Measurements from ENCODE around the gene EDEM1. TPM values are rescaled to one million over a fixed set of nuclear protein-coding genes. Genes with fewer than 3 reads are reported as not detected.

EDEM1 gene
- total RNA-seq, 1 experiment from 2014 or later = 51.3 TPM

DNA sequence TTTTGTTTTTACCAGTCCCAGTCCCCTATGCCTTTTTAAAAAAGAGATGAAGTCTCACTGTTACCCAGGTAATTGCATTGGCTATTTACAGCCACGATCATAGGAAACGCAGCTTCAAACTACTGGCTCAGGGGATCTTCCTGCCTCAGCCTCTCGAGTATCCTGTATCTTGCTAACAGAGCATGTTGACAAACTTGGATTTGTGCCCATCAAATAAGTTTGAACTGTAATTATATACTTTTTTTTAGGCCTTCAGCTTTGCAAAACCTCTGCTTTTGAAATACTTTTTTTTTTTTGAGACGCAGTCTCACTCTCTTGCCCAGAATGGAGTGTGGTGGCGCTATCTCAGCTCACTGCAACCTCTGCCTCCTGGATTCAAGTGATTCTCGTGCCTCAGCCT is 3.0 kb upstream of the EDEM1 start:
- BruUV-seq (replicated peaks) = no TSS peak
- Mint-ChIP-seq H3K36me3 (ENCODE audit: insufficient read depth, unreplicated experiment) (peaks cover 29% of the 10 kb centered on the region), H3K4me3 (ENCODE audit: unreplicated experiment) (no peak overlapping the region), H3K9me3 (ENCODE audit: unreplicated experiment) (no peaks in the 10 kb centered on the region), H3K4me1 (ENCODE audit: low read depth, unreplicated experiment) (peaks cover 5% of the 10 kb centered on the region), H3K27ac (ENCODE audit: unreplicated experiment) (no peak overlapping the region), H3K27me3 (ENCODE audit: insufficient read depth, unreplicated experiment) (no peaks in the 10 kb centered on the region)
- Histone ChIP-seq H3K36me3 (ENCODE audit: control insufficient read depth, insufficient read depth, low read length) (no peaks in the 10 kb centered on the region), H3K27me3 (replicated peaks; ENCODE audit: control insufficient read depth, insufficient read depth, low read length) (no peaks in the 10 kb centered on the region), H3K9me3 (no peaks in the 10 kb centered on the region), H3K4me1 (peaks cover 9% of the 10 kb centered on the region; the same call in 1 of the 2 replicates), H3K4me3 (ENCODE audit: low read depth, low read length) (no peak overlapping the region)
- TF ChIP-seq, protein P1, sequence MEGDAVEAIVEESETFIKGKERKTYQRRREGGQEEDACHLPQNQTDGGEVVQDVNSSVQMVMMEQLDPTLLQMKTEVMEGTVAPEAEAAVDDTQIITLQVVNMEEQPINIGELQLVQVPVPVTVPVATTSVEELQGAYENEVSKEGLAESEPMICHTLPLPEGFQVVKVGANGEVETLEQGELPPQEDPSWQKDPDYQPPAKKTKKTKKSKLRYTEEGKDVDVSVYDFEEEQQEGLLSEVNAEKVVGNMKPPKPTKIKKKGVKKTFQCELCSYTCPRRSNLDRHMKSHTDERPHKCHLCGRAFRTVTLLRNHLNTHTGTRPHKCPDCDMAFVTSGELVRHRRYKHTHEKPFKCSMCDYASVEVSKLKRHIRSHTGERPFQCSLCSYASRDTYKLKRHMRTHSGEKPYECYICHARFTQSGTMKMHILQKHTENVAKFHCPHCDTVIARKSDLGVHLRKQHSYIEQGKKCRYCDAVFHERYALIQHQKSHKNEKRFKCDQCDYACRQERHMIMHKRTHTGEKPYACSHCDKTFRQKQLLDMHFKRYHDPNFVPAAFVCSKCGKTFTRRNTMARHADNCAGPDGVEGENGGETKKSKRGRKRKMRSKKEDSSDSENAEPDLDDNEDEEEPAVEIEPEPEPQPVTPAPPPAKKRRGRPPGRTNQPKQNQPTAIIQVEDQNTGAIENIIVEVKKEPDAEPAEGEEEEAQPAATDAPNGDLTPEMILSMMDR (IDR thresholded peaks at IDR 0.05; ENCODE audit: insufficient read depth in 1 of 2, low read depth in 1 of 2, low read length in 1 of 2, severe bottlenecking in 1 of 2, unreplicated experiment in 1 of 2) = no peak
- CTCF ChIA-PET = no interaction called here
- no peak for DNase-seq
- intact Hi-C loops (cut with micrococcal nuclease; ENCODE audit: unreplicated experiment) = no loop called here
- POLR2A ChIA-PET = no interaction called here

- BruUV-seq (replicated peaks) = no TSS peak
- ChIA-PET POLR2A (no interaction called here), CTCF (no interaction called here)
- no peaks in the 10 kb centered on the region for H3K27me3 Mint-ChIP-seq (ENCODE audit: insufficient read depth, unreplicated experiment)
- H3K27me3 ChIP-seq (replicated peaks; ENCODE audit: control insufficient read depth, insufficient read depth, low read length) = no peaks in the 10 kb centered on the region
- no peak overlapping the region for H3K4me3 Mint-ChIP-seq (ENCODE audit: unreplicated experiment)
- DNase-seq = no peak
- H3K36me3 ChIP-seq (ENCODE audit: control insufficient read depth, insufficient read depth, low read length) = no peaks in the 10 kb centered on the region; the same call in 1 of the 2 replicates
- no peaks in the 10 kb centered on the region for H3K9me3 Mint-ChIP-seq (ENCODE audit: unreplicated experiment)
- H3K4me1 ChIP-seq = peaks cover 9% of the 10 kb centered on the region; the same call in 1 of the 2 replicates
- H3K4me3 ChIP-seq (ENCODE audit: low read depth, low read length) = no peak overlapping the region
- intact Hi-C loops (cut with micrococcal nuclease; ENCODE audit: unreplicated experiment) = loop anchor here (5.0 kb wide), 2 partner anchors 208 to 443 kb away; partner anchors contain the start of gene BHLHE40
- H3K27ac Mint-ChIP-seq (ENCODE audit: unreplicated experiment) = no peak overlapping the region
- peaks cover 5% of the 10 kb centered on the region for H3K4me1 Mint-ChIP-seq (ENCODE audit: low read depth, unreplicated experiment)
- peaks cover 33% of the 10 kb centered on the region for H3K36me3 Mint-ChIP-seq (ENCODE audit: insufficient read depth, unreplicated experiment)
- TF ChIP-seq, protein P1 (IDR thresholded peaks at IDR 0.05; ENCODE audit: insufficient read depth in 1 of 2, low read depth in 1 of 2, low read length in 1 of 2, severe bottlenecking in 1 of 2, unreplicated experiment in 1 of 2) = no peak
- H3K9me3 ChIP-seq = no peaks in the 10 kb centered on the region
These were observed 2.3 kb upstream of the EDEM1 start for GRCh38 chr3:5185093-5185673.

GRCh38 chr3:5186089-5186857 is 1.2 kb upstream of the EDEM1 start:
- TF ChIP-seq, protein P1 (IDR thresholded peaks at IDR 0.05; ENCODE audit: insufficient read depth in 1 of 2, low read depth in 1 of 2, low read length in 1 of 2, severe bottlenecking in 1 of 2, unreplicated experiment in 1 of 2) = no peak
- ChIA-PET POLR2A (interaction anchor here (0.7 kb wide), 1 partner anchor 8 kb away, joined by 5 read pairs; no protein-coding TSS in a partner anchor), CTCF (no interaction called here)
- Histone ChIP-seq H3K36me3 (ENCODE audit: control insufficient read depth, insufficient read depth, low read length) (no peaks in the 10 kb centered on the region; the same call in 1 of the 2 replicates), H3K4me3 (ENCODE audit: low read depth, low read length) (peak overlapping the region; percentile 55), H3K4me1 (peaks cover 9% of the 10 kb centered on the region; the same call in 1 of the 2 replicates), H3K9me3 (no peaks in the 10 kb centered on the region), H3K27me3 (replicated peaks; ENCODE audit: control insufficient read depth, insufficient read depth, low read length) (no peaks in the 10 kb centered on the region)
- Mint-ChIP-seq H3K4me3 (ENCODE audit: unreplicated experiment) (peak overlapping the region; percentile 77), H3K36me3 (ENCODE audit: insufficient read depth, unreplicated experiment) (peaks cover 34% of the 10 kb centered on the region), H3K27ac (ENCODE audit: unreplicated experiment) (no peak overlapping the region), H3K4me1 (ENCODE audit: low read depth, unreplicated experiment) (peaks cover 5% of the 10 kb centered on the region), H3K27me3 (ENCODE audit: insufficient read depth, unreplicated experiment) (no peaks in the 10 kb centered on the region), H3K9me3 (ENCODE audit: unreplicated experiment) (no peaks in the 10 kb centered on the region)
- intact Hi-C loops (cut with micrococcal nuclease; ENCODE audit: unreplicated experiment) = loop anchor here (5.0 kb wide), 2 partner anchors 209 to 444 kb away; partner anchors contain the start of gene BHLHE40
- no TSS peak for BruUV-seq (replicated peaks)
- DNase-seq = no peak

Data from Caco-2 (cell line).